NOMO-1 treated with dmso at 0.1 percent for 144 hours (cell line): Measurements from ENCODE around the gene TCEANC.
"Not testable (repeated sequence)": the region's sequence is repeated elsewhere in the genome, so short reads cannot be mapped to it uniquely, and the experiment has no call there.

ENCODE experiments used
- DNase-seq: peaks from one replicate; lab custom pipeline; 2025; ENCODE audit not compliant: unreplicated experiment; lab: John Stamatoyannopoulos, UW

TCEANC gene

GRCh38 chrX:13655674-13656073, 2.7 kb downstream of the TCEANC start:
- no peak for DNase-seq

- peak; percentile 16 for DNase-seq
These were observed 5.7 kb downstream of the TCEANC start for GRCh38 chrX:13658602-13659001.

- peak; percentile 85 for DNase-seq
These were observed 6.1 kb downstream of the TCEANC start for GRCh38 chrX:13659063-13659462.

GRCh38 chrX:13661735-13662288, 8.9 kb downstream of the TCEANC start:
- no peak for DNase-seq

GRCh38 chrX:13662355-13662791, 9.4 kb downstream of the TCEANC start:
- no peak for DNase-seq

GRCh38 chrX:13664020-13664419, 11.1 kb downstream of the TCEANC start:
- DNase-seq, result no peak

- no peak for DNase-seq
These were observed 13.9 kb downstream of the TCEANC start for GRCh38 chrX:13666836-13667235.

GRCh38 chrX:13667919-13668318, 15.0 kb downstream of the TCEANC start:
- no peak for DNase-seq

GRCh38 chrX:13669246-13669737, 16.4 kb downstream of the TCEANC start:
- peak; percentile 64 for DNase-seq

- DNase-seq, result not testable (repeated sequence)
These were observed 16.8 kb downstream of the TCEANC start for GRCh38 chrX:13669755-13670154.

- DNase-seq, result no peak
These were observed 17.3 kb downstream of the TCEANC start for GRCh38 chrX:13670197-13670596.

- DNase-seq, result no peak
These were observed 20.1 kb downstream of the TCEANC start for GRCh38 chrX:13673016-13673415.

GRCh38 chrX:13676885-13677284, 23.9 kb downstream of the TCEANC start:
- no peak for DNase-seq

GRCh38 chrX:13679700-13680099, 26.8 kb downstream of the TCEANC start:
- not testable (repeated sequence) for DNase-seq

GRCh38 chrX:13681595-13681994, 28.7 kb downstream of the TCEANC start:
- no peak for DNase-seq

GRCh38 chrX:13684361-13684760, 31.4 kb downstream of the TCEANC start:
- DNase-seq, result no peak

- DNase-seq, result no peak
These were observed 32.3 kb downstream of the TCEANC start for GRCh38 chrX:13685126-13685763.

- no peak for DNase-seq
These were observed 34.3 kb downstream of the TCEANC start for GRCh38 chrX:13687203-13687602.

- DNase-seq, result no peak
These were observed 35.5 kb downstream of the TCEANC start for GRCh38 chrX:13688384-13688957.

- peak; percentile 52 for DNase-seq
These were observed 36.2 kb downstream of the TCEANC start, which contains the start of gene RAB9A for GRCh38 chrX:13688958-13689740. Gene RAB9A, plus strand, starts transcription at chrX:13689128. Its CDS starts 19,619 bp downstream, at chrX:13708747.

- no peak for DNase-seq
These were observed 36.8 kb downstream of the TCEANC start for GRCh38 chrX:13689741-13690211.
